Mesodermal cell (in vitro differentiated cells): ENCODE measurements around the gene VDAC2.
"Not testable (repeated sequence)": the region's sequence is repeated elsewhere in the genome, so short reads cannot be mapped to it uniquely, and the experiment has no call there.

Experiments
- H3K27ac ChIP-seq: 2 replicates; pipeline ENCODE4 v1.7.0; 2013; ENCODE audit warnings: mild to moderate bottlenecking, low read depth, low read length, moderate library complexity; ENCODE audit not compliant: severe bottlenecking
- H3K36me3 ChIP-seq: 2 replicates; pipeline ENCODE4 v1.7.1; 2013; ENCODE audit warnings: mild to moderate bottlenecking, low read length, moderate library complexity; ENCODE audit not compliant: control insufficient read depth, insufficient read depth
- H3K4me1 ChIP-seq: one replicate; pipeline ENCODE4 v1.7.1; 2013; ENCODE audit warnings: mild to moderate bottlenecking, low read length; ENCODE audit not compliant: insufficient read depth, control insufficient read depth, poor library complexity, severe bottlenecking
- H3K4me3 ChIP-seq: 2 replicates; pipeline ENCODE4 v1.7.0; 2013; ENCODE audit warnings: low read length, control low read depth, mild to moderate bottlenecking; ENCODE audit not compliant: insufficient read depth, poor library complexity, severe bottlenecking; ENCODE audit errors: extremely low read depth
- H3K9me3 ChIP-seq: 2 replicates; pipeline ENCODE4 v1.7.1; 2013; ENCODE audit warnings: mild to moderate bottlenecking, low read length, moderate library complexity; ENCODE audit not compliant: control insufficient read depth
- WGBS, 2 experiments: methylation state at CpG; one replicate each; pipeline ENCODE4 v1.1.5; 2013; ENCODE audit warnings: missing lambda C conversion rate in 2 of 2; ENCODE audit not compliant: insufficient coverage in 2 of 2; 5-methylcytosine and 5-hydroxymethylcytosine counted together

VDAC2 gene

GRCh38 chr10:75181073-75181472 is 29.5 kb upstream of the VDAC2 start:
- Histone ChIP-seq H3K4me3 (no peak overlapping the region), H3K9me3 (no peaks in the 10 kb centered on the region), H3K27ac (no peak overlapping the region), H3K4me1 (no peaks in the 10 kb centered on the region), H3K36me3 (peaks cover 32% of the 10 kb centered on the region)
- WGBS, 2 experiments = 100% methylated on average over 1 of the region's 1 CpG; no CpG with 5 or more reads in 1 of the 2 experiments

GRCh38 chr10:75186310-75186709 is 24.3 kb upstream of the VDAC2 start:
- H3K36me3 ChIP-seq = peaks cover 10% of the 10 kb centered on the region
- 86 to 87% methylated on average over 4 of the region's 4 CpGs for WGBS, 2 experiments
- H3K4me1 ChIP-seq = peaks cover 4% of the 10 kb centered on the region
- H3K9me3 ChIP-seq = no peaks in the 10 kb centered on the region
- no peak overlapping the region for H3K4me3 ChIP-seq
- no peak overlapping the region for H3K27ac ChIP-seq

- Histone ChIP-seq H3K4me3 (no peak overlapping the region), H3K27ac (no peak overlapping the region), H3K36me3 (peaks cover 4% of the 10 kb centered on the region), H3K4me1 (peaks cover 8% of the 10 kb centered on the region), H3K9me3 (no peaks in the 10 kb centered on the region)
- WGBS, 2 experiments = 80 to 88% methylated on average over 2 of the region's 3 CpGs
These were observed 22.6 kb upstream of the VDAC2 start for GRCh38 chr10:75187961-75188426.

GRCh38 chr10:75188522-75188921 is 22.1 kb upstream of the VDAC2 start:
- not testable (repeated sequence) for H3K4me3 ChIP-seq, H3K4me1 ChIP-seq, H3K9me3 ChIP-seq, H3K36me3 ChIP-seq, H3K27ac ChIP-seq
- 93 to 94% methylated on average over 9 of the region's 9 CpGs for WGBS, 2 experiments

GRCh38 chr10:75189266-75190096 is 21.1 kb upstream of the VDAC2 start:
- H3K9me3 ChIP-seq = no peaks in the 10 kb centered on the region
- WGBS, 2 experiments = 95 to 99% methylated on average over 7 to 11 of the region's 12 CpGs
- H3K36me3 ChIP-seq = no peaks in the 10 kb centered on the region
- peaks cover 8% of the 10 kb centered on the region for H3K4me1 ChIP-seq
- no peak overlapping the region for H3K27ac ChIP-seq
- H3K4me3 ChIP-seq = no peak overlapping the region

- no peak overlapping the region for H3K4me3 ChIP-seq
- peak overlapping the region; percentile 71 for H3K27ac ChIP-seq
- WGBS, 2 experiments = 90% methylated on average over 7 to 8 of the region's 10 CpGs
- H3K36me3 ChIP-seq = no peaks in the 10 kb centered on the region
- H3K4me1 ChIP-seq = peaks cover 8% of the 10 kb centered on the region
- no peaks in the 10 kb centered on the region for H3K9me3 ChIP-seq
These were observed 18.6 kb upstream of the VDAC2 start for GRCh38 chr10:75191821-75192568.

- H3K36me3 ChIP-seq, H3K9me3 ChIP-seq, H3K27ac ChIP-seq, H3K4me3 ChIP-seq, H3K4me1 ChIP-seq: not testable (repeated sequence)
- 94 to 100% methylated on average over 2 of the region's 4 CpGs for WGBS, 2 experiments
These were observed 16.0 kb upstream of the VDAC2 start for GRCh38 chr10:75194625-75195024.

- Histone ChIP-seq H3K4me1 (peaks cover 4% of the 10 kb centered on the region), H3K9me3 (no peaks in the 10 kb centered on the region), H3K4me3 (no peak overlapping the region), H3K36me3 (no peaks in the 10 kb centered on the region), H3K27ac (no peak overlapping the region)
- WGBS, 2 experiments = 94 to 97% methylated on average over 4 of the region's 6 CpGs
These were observed 15.4 kb upstream of the VDAC2 start for GRCh38 chr10:75195035-75195763.

- WGBS, 2 experiments = 92 to 93% methylated on average over 2 of the region's 3 CpGs
- Histone ChIP-seq H3K9me3 (no peaks in the 10 kb centered on the region), H3K36me3 (no peaks in the 10 kb centered on the region)
These were observed 13.5 kb upstream of the VDAC2 start for GRCh38 chr10:75197066-75197465.

GRCh38 chr10:75197906-75198305 is 12.7 kb upstream of the VDAC2 start:
- H3K36me3 ChIP-seq = no peaks in the 10 kb centered on the region
- H3K27ac ChIP-seq = no peak overlapping the region
- WGBS, 2 experiments = 70 to 93% methylated on average over 1 to 2 of the region's 2 CpGs
- peaks cover 2% of the 10 kb centered on the region for H3K4me1 ChIP-seq
- H3K9me3 ChIP-seq = no peaks in the 10 kb centered on the region
- no peak overlapping the region for H3K4me3 ChIP-seq

More at GRCh38 chr10:75197066-75197465, 13.5 kb upstream of the VDAC2 start:
- Histone ChIP-seq H3K4me3 (no peak overlapping the region), H3K27ac (no peak overlapping the region), H3K4me1 (no peaks in the 10 kb centered on the region)
